Fibroblast of skin of abdomen (primary cell): ENCODE results near the gene FAM120A. TPM values are rescaled to one million over a fixed set of nuclear protein-coding genes. Genes with fewer than 3 reads are reported as not detected.
A peak's percentile ranks its signal among the peaks of the same experiment; 100 is the strongest.
"Not testable (repeated sequence)": the region's sequence is repeated elsewhere in the genome, so short reads cannot be mapped to it uniquely, and the experiment has no call there.

Experiments used
- DNase-seq: peaks from one replicate; pipeline ENCODE4 v3.0.0-alpha.2; 2013
- polyA plus RNA-seq, 2 experiments: library from polyadenylated mRNA; unstranded; fragments of 120-200 nt; gene quantifications; one replicate each; pipeline ENCODE4 v1.2.1, GENCODE V29; 2013; ENCODE audit not compliant: insufficient read length in 2 of 2

FAM120A gene
- 107 TPM for polyA plus RNA-seq (2013, experiment 1 of 2; ENCODE audit: insufficient read length)
- polyA plus RNA-seq (2013, experiment 2 of 2; ENCODE audit: insufficient read length), result 105 TPM

- peak; percentile 86 for DNase-seq
These were observed at the start of gene FAM120A for GRCh38 chr9:93450945-93451815. FAM120A (plus strand) TSS chr9:93451685; CDS start chr9:93451916, 231 bp downstream.

GRCh38 chr9:93406371-93406770, 45.1 kb upstream of the FAM120A start:
- DNase-seq, result no peak

GRCh38 chr9:93413530-93413929, 38.0 kb upstream of the FAM120A start:
- DNase-seq, result no peak

- DNase-seq, result no peak
These were observed 36.3 kb upstream of the FAM120A start for GRCh38 chr9:93415176-93415690.

GRCh38 chr9:93416530-93417235, 34.8 kb upstream of the FAM120A start:
- DNase-seq, result no peak

- DNase-seq, result no peak
These were observed 33.9 kb upstream of the FAM120A start for GRCh38 chr9:93417538-93417937.

- DNase-seq, result no peak
These were observed 32.5 kb upstream of the FAM120A start for GRCh38 chr9:93419023-93419422.

- DNase-seq, result no peak
These were observed 28.4 kb upstream of the FAM120A start for GRCh38 chr9:93422977-93423616.

GRCh38 chr9:93427655-93428379, 23.7 kb upstream of the FAM120A start:
- DNase-seq, result no peak

GRCh38 chr9:93431539-93432105, 19.9 kb upstream of the FAM120A start:
- no peak for DNase-seq

- DNase-seq, result no peak
These were observed 18.5 kb upstream of the FAM120A start for GRCh38 chr9:93432964-93433363.

- DNase-seq, result no peak
These were observed 17.4 kb upstream of the FAM120A start for GRCh38 chr9:93434056-93434455.

GRCh38 chr9:93435386-93435785, 16.1 kb upstream of the FAM120A start:
- no peak for DNase-seq

- DNase-seq, result no peak
These were observed 15.3 kb upstream of the FAM120A start for GRCh38 chr9:93436218-93436617.

- no peak for DNase-seq
These were observed 14.7 kb upstream of the FAM120A start for GRCh38 chr9:93436655-93437407.

GRCh38 chr9:93437996-93438395, 13.5 kb upstream of the FAM120A start:
- DNase-seq, result no peak

- DNase-seq, result not testable (repeated sequence)
These were observed 12.2 kb upstream of the FAM120A start for GRCh38 chr9:93439301-93439700.

- no peak for DNase-seq
These were observed 10.4 kb upstream of the FAM120A start for GRCh38 chr9:93440896-93441580.

GRCh38 chr9:93446073-93446472, 5.4 kb upstream of the FAM120A start:
- no peak for DNase-seq

- DNase-seq, result no peak
These were observed 3.8 kb upstream of the FAM120A start for GRCh38 chr9:93447655-93448054.
